Panc1 (cell line): Measurements from ENCODE around the gene SPP1. TPM values are rescaled to one million over a fixed set of nuclear protein-coding genes. Genes with fewer than 3 reads are reported as not detected.

ENCODE experiments used
- ATAC-seq: fragments of 200-7000 bp; cut with Tn5 transposase; 2 replicates; pipeline ENCODE4 v1.9.1; 2020; ENCODE audit warnings: mild to moderate bottlenecking, moderate library complexity
- BruUV-seq: library from RNA; stranded (reverse); fragments of 400-500 nt; replicated peaks from 2 replicates; lab custom pipeline; 2021; lab: Mats Ljungman, UMichigan
- CTCF ChIA-PET: fragments of 300-600 bp; sonication (Branson Sonifier 250); formaldehyde crosslinking; loops from one replicate; lab custom pipeline; 2022; ENCODE audit warnings: antibody characterized with exemption; lab: Charles Lee
- POLR2A ChIA-PET: fragments of 300-600 bp; sonication (Branson Sonifier 250); formaldehyde crosslinking; loops from one replicate; lab custom pipeline; 2022; ENCODE audit warnings: antibody characterized with exemption; lab: Charles Lee
- DNase-seq: peaks from one replicate; pipeline ENCODE4 v3.0.0-alpha.2; 2010; ENCODE audit warnings: low read depth, low spot score
- H3K27ac ChIP-seq: 2 replicates; pipeline ENCODE4 v1.5.1; 2011; ENCODE audit warnings: mild to moderate bottlenecking, low read length, inconsistent platforms
- H3K27me3 ChIP-seq: fragments of 200-500 bp; sonication (Bioruptor generic); 2 replicates; pipeline ENCODE4 v1.6.0; 2014; ENCODE audit warnings: low read length, inconsistent platforms; ENCODE audit not compliant: control insufficient read depth, insufficient read depth
- H3K36me3 ChIP-seq: fragments of 200-500 bp; sonication (Bioruptor generic); 2 replicates; pipeline ENCODE4 v1.5.1; 2014; ENCODE audit warnings: inconsistent platforms, mild to moderate bottlenecking, low read length, moderate library complexity; ENCODE audit not compliant: control insufficient read depth, insufficient read depth
- H3K4me1 ChIP-seq: 2 replicates; pipeline ENCODE4 v1.5.1; 2011; ENCODE audit warnings: inconsistent platforms, mild to moderate bottlenecking, low read length, moderate library complexity; ENCODE audit not compliant: control insufficient read depth, insufficient read depth
- H3K4me3 ChIP-seq, 2 experiments: 2 replicates each; pipeline ENCODE4 v1.5.1; 2011 to 2012; ENCODE audit warnings: low read depth in 2 of 2, low read length in 2 of 2, mild to moderate bottlenecking in 2 of 2, inconsistent platforms in 1 of 2, moderate library complexity in 1 of 2
- H3K9me3 ChIP-seq: fragments of 200-500 bp; sonication (Bioruptor generic); 2 replicates; pipeline ENCODE4 v1.5.1; 2014; ENCODE audit warnings: low read depth, mild to moderate bottlenecking, inconsistent platforms, low read length, moderate library complexity; ENCODE audit not compliant: control insufficient read depth, insufficient read depth
- CTCF ChIP-seq: fragments of 450-650 bp; IDR thresholded peaks from 2 replicates; pipeline ENCODE4 v1.5.1; 2017; ENCODE audit warnings: mild to moderate bottlenecking
- POLR2AphosphoS5 ChIP-seq: IDR thresholded peaks from 2 replicates; pipeline ENCODE4 v1.6.1; 2012; ENCODE audit warnings: mild to moderate bottlenecking, low read depth, low read length, moderate library complexity
- REST ChIP-seq, 2 experiments: IDR thresholded peaks; 2 replicates each; pipeline ENCODE4 v1.6.1; 2011 to 2012; ENCODE audit warnings: low read depth in 2 of 2, control low read depth in 1 of 2, low read length in 1 of 2, mild to moderate bottlenecking in 1 of 2, moderate library complexity in 1 of 2; ENCODE audit not compliant: insufficient read depth in 1 of 2
- SIN3A ChIP-seq: IDR thresholded peaks from 2 replicates; pipeline ENCODE4 v1.6.1; 2012; ENCODE audit warnings: low read depth, mild to moderate bottlenecking, low read length, moderate library complexity, borderline replicate concordance; ENCODE audit not compliant: insufficient read depth
- TCF7L2 ChIP-seq: IDR thresholded peaks from 2 replicates; pipeline ENCODE4 v1.6.1; 2011; ENCODE audit warnings: mild to moderate bottlenecking, low read depth, low read length, inconsistent platforms
- in situ Hi-C: cut with HindIII; loops from 2 replicates; pipeline ENCODE4 v1.10.0; 2016; ENCODE audit warnings: low sequenced_read_pairs, low pct_unique_long_range_greater_than_20kb
- intact Hi-C: fragments of 100-400 bp; cut with micrococcal nuclease; formaldehyde crosslinking; loops from one replicate; pipeline ENCODE4 v1.10.0; 2022; ENCODE audit not compliant: unreplicated experiment
- total RNA-seq: library from RNA; stranded (reverse); gene quantifications from one replicate; pipeline ENCODE4 v1.2.1, GENCODE V29; 2021; ENCODE audit not compliant: unreplicated experiment

Gene SPP1
- total RNA-seq, 1 experiment from 2014 or later, result 1.6 TPM

- intact Hi-C loops, result no loop called here
These were observed 42.8 kb upstream of the SPP1 start for GRCh38 chr4:87932718-87933141.

GRCh38 chr4:87933337-87933736, 42.2 kb upstream of the SPP1 start:
- in situ Hi-C loops, result no loop called here
- BruUV-seq, result no TSS peak
- H3K27me3 ChIP-seq, result no peaks in the 10 kb centered on the region
- ChIA-PET CTCF (no interaction called here), POLR2A (no interaction called here)
- H3K4me1 ChIP-seq, result no peaks in the 10 kb centered on the region
- no peaks in the 10 kb centered on the region for H3K36me3 ChIP-seq
- no peak overlapping the region for H3K4me3 ChIP-seq
- ATAC-seq (no peak), DNase-seq (no peak)
- intact Hi-C loops, result no loop called here
- TF ChIP-seq TCF7L2, result no peak
- TF ChIP-seq REST (IDR thresholded peaks at IDR 0.05; ENCODE audit: insufficient read depth in 1 of 2, low read depth in 2 of 2, low read length in 1 of 2), result no peak
- TF ChIP-seq SIN3A, result no peak
- no peak for TF ChIP-seq POLR2AphosphoS5
- TF ChIP-seq CTCF, result no peak
- no peak overlapping the region for H3K27ac ChIP-seq
- no peaks in the 10 kb centered on the region for H3K9me3 ChIP-seq

More at GRCh38 chr4:87932718-87933141, 42.8 kb upstream of the SPP1 start:
- ChIA-PET CTCF (no interaction called here), POLR2A (no interaction called here)
- no peaks in the 10 kb centered on the region for H3K36me3 ChIP-seq
- H3K9me3 ChIP-seq, result no peaks in the 10 kb centered on the region
- no peaks in the 10 kb centered on the region for H3K4me1 ChIP-seq
- TF ChIP-seq REST (IDR thresholded peaks at IDR 0.05; ENCODE audit: insufficient read depth in 1 of 2, low read depth in 2 of 2, low read length in 1 of 2), result no peak
- no peak for TF ChIP-seq CTCF
- TF ChIP-seq SIN3A, result no peak
- no peak for TF ChIP-seq TCF7L2
- no peak for TF ChIP-seq POLR2AphosphoS5
- H3K27me3 ChIP-seq, result no peaks in the 10 kb centered on the region
- no peak overlapping the region for H3K4me3 ChIP-seq
- H3K27ac ChIP-seq, result no peak overlapping the region
- in situ Hi-C loops, result no loop called here
- BruUV-seq, result no TSS peak
- DNase-seq, result no peak
- no peak for ATAC-seq
